Measurements from ENCODE around the gene DGKI.

DNA sequence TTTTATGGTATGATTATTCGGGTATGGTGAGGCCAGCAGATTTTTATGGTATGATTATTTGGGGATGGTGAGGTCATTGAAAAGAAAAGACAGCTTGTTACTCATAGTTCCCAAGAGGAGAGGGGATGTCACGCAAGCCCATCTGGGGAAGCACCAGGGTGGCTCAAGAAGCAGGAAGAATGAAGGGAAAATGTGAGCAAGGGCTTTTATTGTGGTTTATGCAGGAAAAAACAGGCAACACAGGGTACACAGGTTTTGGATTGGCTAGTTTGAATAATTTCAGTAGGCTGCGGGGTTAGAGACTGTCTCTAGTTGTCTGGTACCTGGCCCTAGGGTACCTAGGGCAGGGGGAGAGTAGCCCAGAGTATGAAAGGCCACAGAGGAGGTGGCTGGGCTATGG, 26.8 kb upstream of the DGKI start:
- TF ChIP-seq, protein P1, sequence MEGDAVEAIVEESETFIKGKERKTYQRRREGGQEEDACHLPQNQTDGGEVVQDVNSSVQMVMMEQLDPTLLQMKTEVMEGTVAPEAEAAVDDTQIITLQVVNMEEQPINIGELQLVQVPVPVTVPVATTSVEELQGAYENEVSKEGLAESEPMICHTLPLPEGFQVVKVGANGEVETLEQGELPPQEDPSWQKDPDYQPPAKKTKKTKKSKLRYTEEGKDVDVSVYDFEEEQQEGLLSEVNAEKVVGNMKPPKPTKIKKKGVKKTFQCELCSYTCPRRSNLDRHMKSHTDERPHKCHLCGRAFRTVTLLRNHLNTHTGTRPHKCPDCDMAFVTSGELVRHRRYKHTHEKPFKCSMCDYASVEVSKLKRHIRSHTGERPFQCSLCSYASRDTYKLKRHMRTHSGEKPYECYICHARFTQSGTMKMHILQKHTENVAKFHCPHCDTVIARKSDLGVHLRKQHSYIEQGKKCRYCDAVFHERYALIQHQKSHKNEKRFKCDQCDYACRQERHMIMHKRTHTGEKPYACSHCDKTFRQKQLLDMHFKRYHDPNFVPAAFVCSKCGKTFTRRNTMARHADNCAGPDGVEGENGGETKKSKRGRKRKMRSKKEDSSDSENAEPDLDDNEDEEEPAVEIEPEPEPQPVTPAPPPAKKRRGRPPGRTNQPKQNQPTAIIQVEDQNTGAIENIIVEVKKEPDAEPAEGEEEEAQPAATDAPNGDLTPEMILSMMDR (IDR thresholded peaks at IDR 0.05; ENCODE audit: low read length), result no peak
- no peak for TF ChIP-seq EZH2 (IDR thresholded peaks at IDR 0.05; ENCODE audit: borderline replicate concordance, low read length)
